Brain microvascular endothelial cell (primary cell): ENCODE results near the gene MXD3.
A peak's percentile ranks its signal among the peaks of the same experiment; 100 is the strongest.

ENCODE experiments used
- DNase-seq: peaks from one replicate; pipeline ENCODE4 v3.0.0-alpha.2; 2020
- H3K27ac ChIP-seq: fragments of 250-450 bp; sonication (Bioruptor Pico); 2 replicates; pipeline ENCODE4 v1.5.1; 2020; ENCODE audit warnings: mild to moderate bottlenecking, moderate library complexity
- H3K27me3 ChIP-seq: fragments of 250-450 bp; sonication (Bioruptor Pico); replicated peaks from 2 replicates; pipeline ENCODE4 v1.5.1; 2020; ENCODE audit warnings: mild to moderate bottlenecking
- H3K36me3 ChIP-seq: fragments of 250-450 bp; sonication (Bioruptor Pico); replicated peaks from 2 replicates; pipeline ENCODE4 v1.5.1; 2020; ENCODE audit warnings: mild to moderate bottlenecking
- H3K4me3 ChIP-seq: 2 replicates; pipeline ENCODE4 v1.5.1; 2011; ENCODE audit warnings: low read depth, mild to moderate bottlenecking, control low read depth, low read length, moderate library complexity
- CTCF ChIP-seq: IDR thresholded peaks from 2 replicates; pipeline ENCODE4 v1.5.1; 2011; ENCODE audit warnings: low read depth, mild to moderate bottlenecking, moderate library complexity, low read length, control low read depth, inconsistent platforms; ENCODE audit errors: missing control alignments
- in situ Hi-C: cut with HindIII; loops from 2 replicates; pipeline ENCODE4 v1.10.0; 2017; ENCODE audit warnings: low sequenced_read_pairs, low pct_ligation_motif_present

MXD3 gene

GRCh38 chr5:177276886-177277285, 34.8 kb downstream of the MXD3 start:
- in situ Hi-C loops: no loop called here
- Histone ChIP-seq H3K4me3 (no peak overlapping the region), H3K27me3 (no peaks in the 10 kb centered on the region), H3K36me3 (peaks cover 19% of the 10 kb centered on the region), H3K27ac (no peak overlapping the region)
- no peak for DNase-seq
- TF ChIP-seq CTCF: no peak

- Histone ChIP-seq H3K36me3 (peaks cover 14% of the 10 kb centered on the region), H3K4me3 (no peak overlapping the region), H3K27me3 (no peaks in the 10 kb centered on the region), H3K27ac (no peak overlapping the region)
- DNase-seq: no peak
- no peak for TF ChIP-seq CTCF
- in situ Hi-C loops: no loop called here
Measured at GRCh38 chr5:177275883-177276282, 35.8 kb downstream of the MXD3 start.

GRCh38 chr5:177271113-177271512, 40.6 kb downstream of the MXD3 start:
- H3K4me3 ChIP-seq: no peak overlapping the region
- DNase-seq: peak; percentile 18
- in situ Hi-C loops: no loop called here
- no peak for TF ChIP-seq CTCF
- peak overlapping the region; percentile 39 for H3K27ac ChIP-seq
- H3K27me3 ChIP-seq: no peaks in the 10 kb centered on the region
- peaks cover 18% of the 10 kb centered on the region for H3K36me3 ChIP-seq

- Histone ChIP-seq H3K4me3 (no peak overlapping the region), H3K27ac (peak overlapping the region; percentile 39), H3K27me3 (no peaks in the 10 kb centered on the region), H3K36me3 (peaks cover 16% of the 10 kb centered on the region)
- in situ Hi-C loops: no loop called here
- no peak for TF ChIP-seq CTCF
- DNase-seq: no peak
Measured at GRCh38 chr5:177270653-177271052, 41.0 kb downstream of the MXD3 start.

GRCh38 chr5:177269976-177270375, 41.7 kb downstream of the MXD3 start:
- no peak for DNase-seq
- no peak overlapping the region for H3K27ac ChIP-seq
- no peak overlapping the region for H3K4me3 ChIP-seq
- H3K36me3 ChIP-seq: peaks cover 16% of the 10 kb centered on the region
- in situ Hi-C loops: no loop called here
- no peak for TF ChIP-seq CTCF
- H3K27me3 ChIP-seq: no peaks in the 10 kb centered on the region

GRCh38 chr5:177269232-177269895, 42.3 kb downstream of the MXD3 start:
- Histone ChIP-seq H3K27me3 (no peaks in the 10 kb centered on the region), H3K36me3 (peaks cover 15% of the 10 kb centered on the region), H3K27ac (no peak overlapping the region), H3K4me3 (no peak overlapping the region)
- in situ Hi-C loops: no loop called here
- no peak for DNase-seq
- no peak for TF ChIP-seq CTCF
